Adipose tissue (tissue), 3 donors: ENCODE measurements around the gene EDEM3. TPM values are rescaled to one million over a fixed set of nuclear protein-coding genes. Genes with fewer than 3 reads are reported as not detected.
"Not testable (repeated sequence)": the region's sequence is repeated elsewhere in the genome, so short reads cannot be mapped to it uniquely, and the experiment has no call there.

Experiments used
- H3K27ac ChIP-seq: one replicate; pipeline ENCODE4 v1.5.1; 2013; ENCODE audit warnings: low read depth, low read length
- WGBS, 3 donors: extraction: QIAGEN DNeasy Blood & Tissue Kit; methylation state at CpG; one replicate each; pipeline ENCODE4 v1.1.7; 2013; 5-methylcytosine and 5-hydroxymethylcytosine counted together
- polyA plus RNA-seq, 3 donors: library from polyadenylated mRNA; stranded (reverse); fragments of 200-250 nt; gene quantifications; one replicate each; pipeline ENCODE4 v1.2.3, GENCODE V29; 2013
- donor health status: healthy with polysubstance abuse.
- donor health status: Bipolar disorder and iron deficiency.
- donor health status: healthy.

Gene EDEM3
- polyA plus RNA-seq, 3 donors, result 10.3 to 15.8 (median 11.8) TPM

DNA sequence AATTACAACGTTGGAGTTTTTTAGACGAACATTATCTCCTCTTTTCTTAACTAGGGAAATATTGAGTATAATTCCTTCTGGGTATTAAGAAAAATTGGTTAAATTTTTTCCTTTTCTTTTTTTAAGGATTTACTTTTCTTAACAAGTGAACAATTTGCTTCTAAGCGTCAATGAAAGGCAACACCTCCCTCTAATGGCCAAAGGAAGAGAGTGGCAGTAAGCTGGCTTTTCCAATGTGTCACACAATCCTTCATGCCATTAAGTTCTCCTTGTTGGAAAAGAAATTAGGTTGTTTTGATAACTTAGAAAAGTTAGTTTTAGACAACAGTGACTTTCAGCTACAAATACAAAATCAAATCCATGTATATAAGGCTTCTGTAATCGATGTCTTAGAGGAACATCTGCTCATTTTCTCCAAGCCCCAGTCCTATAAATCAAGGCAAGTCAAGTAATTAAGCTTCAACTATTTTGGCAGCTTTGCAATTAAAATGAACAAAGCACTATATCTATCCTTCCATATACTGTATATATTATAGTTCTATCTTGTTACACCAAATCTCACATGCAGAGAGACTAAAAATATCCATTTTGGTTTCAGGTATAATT is 62.8 kb downstream of the EDEM3 start:
- H3K27ac ChIP-seq, result no peak overlapping the region

DNA sequence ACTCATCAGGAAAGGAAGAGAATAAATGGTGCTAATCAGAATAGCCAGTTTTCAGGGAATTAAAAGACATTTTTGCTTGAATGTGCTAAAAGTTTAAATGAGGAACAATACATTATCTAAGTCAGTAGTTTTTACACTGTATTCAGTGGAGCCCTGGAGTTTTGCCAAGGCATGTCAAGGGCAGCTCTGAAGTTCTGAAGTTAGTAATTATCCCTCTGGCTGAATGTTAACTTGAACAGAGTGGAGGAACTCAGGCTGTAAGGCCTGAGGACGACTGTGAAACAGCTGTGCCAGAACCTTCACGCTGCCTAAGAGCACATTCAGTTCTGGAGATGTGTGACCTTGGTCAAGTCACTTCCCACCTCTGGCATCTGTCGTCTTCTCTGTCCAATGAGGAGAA is 68.1 kb downstream of the EDEM3 start:
- H3K27ac ChIP-seq, result no peak overlapping the region
- 44 to 73% (median 68%) methylated on average over 3 of the region's 3 CpGs for WGBS, 3 donors

More for the DNA sequence above, 62.8 kb downstream of the EDEM3 start:
- WGBS, 3 donors, result 26 to 36% (median 30%) methylated on average over 4 of the region's 4 CpGs

- H3K27ac ChIP-seq, result no peak overlapping the region
- WGBS, 3 donors, result 66 to 78% (median 72%) methylated on average over 7 of the region's 7 CpGs
Measured at GRCh38 chr1:184685116-184685515, 69.5 kb downstream of the EDEM3 start.

DNA sequence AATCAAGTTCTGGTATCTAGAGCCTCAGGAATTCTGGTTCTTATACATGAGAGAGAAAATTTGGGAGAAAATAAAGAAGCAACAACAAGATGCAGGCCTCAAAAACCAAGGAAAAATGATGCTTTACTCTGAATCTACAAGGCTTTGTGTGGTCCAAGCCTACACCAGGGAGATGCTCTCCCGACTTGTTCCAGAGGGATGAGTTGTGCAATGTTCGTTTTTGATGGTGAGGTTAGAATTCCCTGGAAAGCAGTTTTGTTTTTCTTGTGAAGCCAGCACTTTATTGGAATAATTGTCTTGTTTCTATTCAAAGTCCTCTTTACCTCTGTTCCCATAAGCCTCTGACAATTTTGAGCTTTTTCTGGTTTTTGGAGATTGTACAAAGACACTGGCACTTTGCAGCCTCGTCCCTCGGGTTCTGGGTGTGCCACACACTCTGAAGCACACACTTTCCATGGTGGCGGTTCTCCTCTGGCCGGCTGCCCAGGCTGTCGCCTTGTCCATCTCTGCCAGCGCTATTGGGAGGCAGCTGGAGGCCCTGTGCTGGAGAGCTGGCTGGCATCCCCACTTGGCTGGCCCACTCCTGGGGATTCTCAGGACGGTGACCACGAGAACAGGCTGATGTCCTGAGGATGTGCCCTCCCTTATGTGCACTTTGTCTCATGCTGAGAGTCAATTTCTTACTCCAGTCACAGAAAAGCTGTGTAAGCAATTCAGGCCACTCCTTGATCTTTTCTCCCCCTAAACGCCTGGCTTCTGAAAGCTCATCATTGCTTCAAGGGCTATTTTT is 70.2 kb downstream of the EDEM3 start:
- no peak overlapping the region for H3K27ac ChIP-seq
- 52 to 64% (median 56%) methylated on average over 11 of the region's 11 CpGs for WGBS, 3 donors

DNA sequence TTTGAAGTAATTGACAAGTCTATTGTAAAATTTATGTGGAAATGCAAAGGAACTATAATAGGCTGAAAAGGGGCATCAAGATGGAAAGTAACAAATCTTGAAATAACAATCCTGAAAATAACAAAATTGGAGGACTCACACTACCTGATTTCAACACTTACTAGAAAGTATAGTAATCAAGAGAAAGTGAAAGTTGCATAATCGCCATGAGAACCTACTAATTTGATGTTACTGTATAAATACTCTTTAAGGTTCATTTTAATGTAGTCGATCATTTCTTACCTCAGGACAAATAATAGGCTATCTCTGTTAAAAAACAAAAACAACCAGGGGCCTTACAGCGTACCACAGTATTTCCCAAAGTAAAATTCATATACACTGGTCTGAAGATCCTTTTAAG is 71.7 kb downstream of the EDEM3 start:
- H3K27ac ChIP-seq, result no peak overlapping the region
- WGBS, 3 donors, result 91 to 96% (median 94%) methylated on average over 3 of the region's 3 CpGs

DNA sequence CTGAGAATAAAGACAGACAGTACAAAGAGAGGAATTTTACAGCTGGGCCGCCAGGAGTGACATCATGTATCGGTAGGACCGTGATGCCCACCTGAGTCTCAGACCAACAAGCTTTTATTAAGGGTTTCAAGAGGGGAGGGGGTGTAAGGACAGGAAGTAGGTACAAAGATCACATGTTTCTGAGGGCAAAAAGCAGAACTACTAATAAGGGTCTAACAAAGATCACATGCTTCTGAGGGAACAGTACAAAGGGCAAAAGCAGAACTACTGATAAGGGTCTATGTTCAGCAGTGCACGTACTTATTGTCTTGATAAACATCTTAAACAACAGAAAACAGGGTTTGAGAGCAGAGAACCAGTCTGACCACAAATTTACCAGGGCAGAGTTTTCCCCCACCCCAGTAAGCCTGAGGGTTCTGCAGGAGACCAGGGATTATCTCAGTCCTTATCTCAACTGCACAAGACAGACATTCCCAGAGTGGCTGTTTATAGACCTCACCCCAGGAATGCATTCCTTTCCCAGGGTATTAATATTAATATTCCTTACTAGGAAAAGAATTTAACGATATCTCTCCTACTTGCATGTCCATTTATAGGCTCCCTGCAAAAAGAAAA is 73.9 kb downstream of the EDEM3 start:
- H3K27ac ChIP-seq, result not testable (repeated sequence)
- WGBS, 3 donors, result 87 to 94% (median 88%) methylated on average over 5 of the region's 5 CpGs

- 68 to 85% (median 80%) methylated on average over 3 of the region's 3 CpGs for WGBS, 3 donors
- not testable (repeated sequence) for H3K27ac ChIP-seq
Measured at GRCh38 chr1:184679472-184679871, 75.2 kb downstream of the EDEM3 start.

GRCh38 chr1:184677344-184677743 is 77.3 kb downstream of the EDEM3 start:
- no peak overlapping the region for H3K27ac ChIP-seq

- 76 to 83% (median 83%) methylated on average over 9 of the region's 9 CpGs for WGBS, 3 donors
Measured at GRCh38 chr1:184673305-184673704, 81.4 kb downstream of the EDEM3 start.

DNA sequence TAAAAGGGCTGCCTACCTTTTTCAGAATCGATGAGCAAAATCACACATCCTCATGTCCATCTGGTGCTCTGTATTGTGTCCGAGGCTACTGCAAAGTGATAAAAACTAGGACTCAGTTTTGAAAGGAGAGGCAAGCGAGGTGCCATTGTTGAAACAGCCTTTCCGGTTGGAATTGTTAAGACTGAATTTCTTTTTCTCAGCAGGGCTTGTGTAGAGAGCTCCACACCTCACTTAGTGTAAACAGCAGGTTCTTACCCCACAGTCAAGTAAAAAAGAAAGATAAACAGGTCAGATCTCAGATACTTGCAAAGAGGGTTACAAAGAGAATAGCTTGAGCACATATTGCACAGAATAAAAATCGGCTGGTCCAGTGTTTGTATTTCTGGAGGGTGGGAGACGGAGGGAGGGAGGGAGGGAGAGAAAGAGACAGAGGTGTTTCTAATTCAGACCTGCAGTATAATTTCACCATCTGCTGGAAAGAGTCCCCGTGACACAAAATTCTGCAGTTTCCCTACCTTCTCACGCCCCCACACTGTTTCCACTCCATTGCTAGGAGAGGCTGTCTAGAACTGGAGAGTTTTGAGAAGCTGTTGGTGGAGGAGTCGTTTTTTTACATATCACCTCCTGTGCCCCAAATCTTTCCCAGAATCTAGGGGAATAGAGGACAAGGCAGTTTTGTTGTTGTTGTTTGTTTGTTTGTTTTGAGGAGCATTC is 82.5 kb downstream of the EDEM3 start:
- WGBS, 3 donors, result 65 to 77% (median 72%) methylated on average over 9 of the region's 9 CpGs
- no peak overlapping the region for H3K27ac ChIP-seq

More at GRCh38 chr1:184673305-184673704, 81.4 kb downstream of the EDEM3 start:
- H3K27ac ChIP-seq, result no peak overlapping the region

DNA sequence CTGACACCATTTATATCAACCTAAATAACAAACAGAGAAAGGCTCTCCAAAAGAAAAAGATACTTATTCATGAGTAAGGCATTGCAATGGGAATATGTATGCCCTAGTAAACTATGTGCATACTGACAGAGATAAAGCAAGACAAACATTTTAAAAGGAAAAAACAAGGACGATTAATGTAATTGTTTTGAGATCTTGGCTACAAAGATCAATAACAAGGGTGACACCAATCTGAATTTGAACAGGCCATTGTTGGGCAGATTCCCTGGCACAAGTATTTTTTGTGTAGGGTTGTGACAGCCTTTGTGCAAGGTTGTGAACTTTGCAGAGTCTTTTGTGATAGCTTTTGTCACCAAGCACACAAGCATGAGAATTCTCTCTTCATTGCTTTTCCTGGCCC is 85.3 kb downstream of the EDEM3 start:
- no peak overlapping the region for H3K27ac ChIP-seq
- 49 to 86% (median 85%) methylated on average over 1 of the region's 1 CpG for WGBS, 3 donors

DNA sequence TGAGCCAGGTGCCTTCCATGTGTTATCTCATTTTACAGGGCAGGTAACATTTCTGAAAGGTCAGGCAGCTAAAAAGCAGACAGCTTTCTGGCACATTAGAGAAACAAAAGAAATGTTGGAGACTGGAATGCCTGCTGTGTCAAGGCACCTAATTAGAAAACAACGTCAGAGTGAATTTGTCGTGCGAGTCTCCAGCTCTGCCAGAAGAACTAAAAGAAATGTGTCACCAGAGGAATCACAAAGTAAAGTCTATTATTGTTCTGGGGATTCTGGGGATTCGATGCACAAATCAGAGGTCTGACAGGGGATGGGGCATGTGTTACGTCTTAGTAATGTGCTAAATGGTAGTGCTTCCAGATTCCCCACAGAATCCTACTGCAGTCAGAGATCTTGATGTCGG is 89.3 kb downstream of the EDEM3 start:
- WGBS, 3 donors, result 83 to 89% (median 86%) methylated on average over 6 of the region's 6 CpGs
- no peak overlapping the region for H3K27ac ChIP-seq

DNA sequence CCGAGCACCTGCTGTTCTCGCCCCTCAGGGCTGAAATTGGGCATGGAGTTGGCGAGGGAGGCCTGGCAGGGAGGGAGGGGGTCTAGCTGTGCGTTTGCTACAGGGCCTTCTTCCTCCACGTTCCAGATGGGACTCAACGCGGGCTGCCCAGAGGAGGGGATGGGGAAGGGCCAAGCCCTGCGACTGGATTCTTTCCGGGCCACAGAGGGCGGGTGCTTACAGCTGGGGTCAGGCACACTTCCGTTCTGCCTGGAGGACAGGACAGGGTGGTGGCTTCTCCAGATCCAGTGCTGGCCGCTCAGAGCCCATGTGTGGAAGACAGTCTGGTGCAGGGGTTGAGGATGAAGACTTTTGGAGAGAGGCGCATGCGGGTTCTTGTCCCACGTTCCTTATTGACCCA is 90.0 kb downstream of the EDEM3 start:
- H3K27ac ChIP-seq, result no peak overlapping the region
- 80 to 84% (median 81%) methylated on average over 14 to 15 of the region's 15 CpGs for WGBS, 3 donors

DNA sequence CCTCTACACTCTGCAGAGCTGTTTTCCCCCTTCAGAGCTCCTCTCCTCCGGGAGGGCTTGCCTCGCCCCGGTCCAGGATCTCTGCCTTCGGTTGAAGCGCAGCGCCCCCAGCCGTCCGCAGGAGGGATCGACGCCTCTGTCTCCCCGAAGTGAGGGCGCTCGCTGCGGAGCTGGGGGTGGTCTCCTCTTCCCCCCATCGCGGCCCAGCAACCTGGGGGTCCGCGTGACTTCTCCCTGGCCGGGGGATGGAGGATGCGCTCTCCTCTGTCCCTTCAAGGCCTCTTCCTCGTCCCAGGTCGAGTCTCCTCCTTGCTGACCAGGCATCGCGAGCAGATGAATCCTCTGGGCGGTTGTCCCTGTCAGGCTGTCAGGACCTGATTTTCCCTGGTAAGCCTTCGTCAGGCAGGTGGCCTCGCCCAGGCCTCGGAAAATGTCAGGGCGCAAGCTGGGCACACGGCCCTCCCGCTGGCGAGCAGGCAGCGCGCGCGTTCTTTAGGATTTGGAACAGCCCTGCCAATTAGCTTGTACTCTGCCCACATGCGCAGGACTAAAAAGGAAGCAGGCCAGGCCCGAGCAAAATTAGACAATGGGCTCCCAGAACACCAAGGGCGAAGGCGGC is 90.5 kb downstream of the EDEM3 start:
- 17 to 22% (median 18%) methylated on average over 40 of the region's 40 CpGs for WGBS, 3 donors
- no peak overlapping the region for H3K27ac ChIP-seq

DNA sequence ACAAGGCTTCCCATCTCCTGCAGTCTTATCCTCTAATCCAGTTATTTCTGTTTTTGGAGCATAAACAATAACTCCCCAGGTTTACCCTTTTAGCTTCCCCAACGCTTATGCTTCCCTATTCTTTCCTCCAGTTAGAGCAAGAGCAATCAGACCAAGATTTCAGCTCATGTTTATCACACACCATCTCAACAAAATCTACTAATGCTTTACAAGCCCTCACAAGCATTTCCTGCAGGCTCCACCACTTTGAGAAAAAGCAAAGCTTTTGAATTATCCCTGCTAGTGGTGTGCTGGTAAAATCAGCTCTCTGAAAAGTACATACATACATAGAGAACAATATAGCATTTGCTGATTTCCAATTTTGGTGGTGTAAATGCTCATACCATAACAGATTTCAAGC is 92.9 kb downstream of the EDEM3 start:
- 0 to 66% (median 46%) methylated on average over 1 of the region's 1 CpG for WGBS, 3 donors
- H3K27ac ChIP-seq, result no peak overlapping the region

DNA sequence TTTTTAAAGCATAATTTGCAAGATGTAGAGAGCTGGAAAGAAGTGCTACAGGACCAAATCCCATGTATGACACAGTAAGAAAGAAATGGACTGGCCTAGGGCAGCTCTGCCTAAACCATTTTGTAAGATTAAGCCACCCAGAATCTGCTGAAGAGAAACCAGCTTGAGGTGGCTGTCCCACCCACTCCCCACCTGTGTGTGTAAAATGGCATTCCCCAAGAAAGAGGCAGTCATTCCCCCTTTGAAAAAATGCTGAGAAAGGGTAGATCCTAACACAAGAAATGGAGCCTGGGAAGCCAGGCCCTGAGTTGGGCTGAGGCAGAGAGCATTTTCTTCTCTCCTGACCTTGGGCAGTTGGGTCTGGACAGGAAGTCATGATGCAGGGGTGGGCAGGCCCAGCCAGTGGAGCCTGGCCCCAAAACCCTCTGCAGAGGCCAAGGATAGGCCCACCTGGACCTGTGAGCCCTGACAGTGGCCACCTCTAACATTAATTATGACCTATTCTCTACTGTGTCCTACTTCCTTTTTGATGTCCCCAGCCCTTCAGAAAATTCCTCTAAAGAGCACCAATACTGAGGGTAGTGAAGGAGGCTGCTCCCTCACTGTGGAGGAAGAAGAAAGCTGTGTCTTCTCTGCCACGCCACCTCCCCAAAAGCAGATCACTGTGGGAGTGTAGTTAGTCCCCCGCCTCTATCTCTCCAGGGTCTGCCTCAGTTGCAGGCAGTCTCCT is 94.0 kb downstream of the EDEM3 start:
- no peak overlapping the region for H3K27ac ChIP-seq
- 97 to 98% (median 98%) methylated on average over 2 of the region's 2 CpGs for whole genome bisulfite sequencing, 3 donors

DNA sequence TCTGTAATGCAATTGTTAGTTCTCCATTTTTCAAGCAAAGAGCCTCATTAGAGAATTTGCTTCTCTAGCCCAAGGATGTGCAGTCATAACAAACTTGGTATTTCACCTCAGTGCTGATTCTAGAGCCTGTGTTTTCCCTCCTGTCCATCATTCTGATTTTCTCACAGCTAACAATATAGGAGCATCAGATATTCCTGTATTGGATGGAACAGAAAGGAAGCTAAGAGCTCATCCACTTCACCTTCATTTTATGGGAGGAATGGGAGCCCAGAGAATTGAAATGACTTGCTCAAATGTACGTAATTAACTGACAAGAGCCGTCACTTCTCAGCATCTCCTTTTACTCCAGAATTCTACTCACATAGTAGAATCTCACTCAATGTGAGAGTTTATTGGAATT is 96.6 kb downstream of the EDEM3 start:
- 93 to 96% (median 93%) methylated on average over 2 of the region's 2 CpGs for WGBS, 3 donors
- no peak overlapping the region for H3K27ac ChIP-seq

DNA sequence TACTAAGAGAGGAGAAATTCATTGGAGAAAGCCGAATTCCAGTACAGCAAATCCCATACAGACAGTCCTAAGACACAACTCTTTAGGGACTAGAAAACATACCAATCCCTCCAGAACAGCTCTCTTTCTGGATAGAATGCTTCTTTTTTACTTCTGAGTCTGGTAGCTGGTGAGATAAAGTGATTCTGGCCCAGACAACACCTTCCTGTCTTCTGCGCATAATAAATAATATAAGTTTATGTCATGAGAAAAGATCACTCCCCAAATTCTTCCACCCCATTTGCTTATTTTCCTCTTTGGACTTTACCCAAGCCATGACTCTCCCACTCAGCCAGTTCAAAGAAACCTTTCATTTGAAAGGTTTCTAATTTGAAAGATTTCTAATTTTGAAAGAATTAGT is 98.4 kb downstream of the EDEM3 start:
- 74 to 93% (median 77%) methylated on average over 2 of the region's 2 CpGs for WGBS, 3 donors

More for the DNA sequence above, 98.4 kb downstream of the EDEM3 start:
- no peak overlapping the region for H3K27ac ChIP-seq
